Stimulated activated CD4-positive, alpha-beta T cell treated with anti-CD3 and anti-CD28 coated beads, Interleukin-15, amount 100 ng/mL, for 48 hours (primary cell): ENCODE results near the gene OST4.

Experiments used
- DNase-seq, 2 donors: peaks; one replicate each; pipeline ENCODE4 v3.0.0-alpha.2; 2020; ENCODE audit warnings: low read depth in 2 of 2

OST4 gene

DNA sequence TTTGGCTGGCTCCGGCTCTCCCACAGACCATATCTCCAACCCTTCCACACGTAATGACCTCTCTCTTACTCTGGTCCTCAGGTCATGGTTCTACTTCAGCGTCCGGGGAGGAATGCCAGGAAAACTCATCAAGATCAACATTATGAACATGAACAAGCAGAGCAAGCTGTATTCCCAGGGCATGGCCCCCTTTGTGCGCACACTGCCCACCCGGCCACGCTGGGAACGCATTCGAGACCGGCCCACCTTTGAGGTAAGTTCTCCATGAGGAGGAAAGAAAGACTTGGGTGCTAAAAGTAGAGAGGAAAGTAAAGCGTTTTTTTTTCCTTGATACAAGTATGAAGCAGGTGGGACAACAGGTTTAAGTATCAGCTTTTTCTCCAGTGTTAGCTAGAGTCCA is 18.1 kb downstream of the OST4 start:
- no peak for DNase-seq

- no peak for DNase-seq
Measured at GRCh38 chr2:27051902-27052645, 19.4 kb downstream of the OST4 start.

DNA sequence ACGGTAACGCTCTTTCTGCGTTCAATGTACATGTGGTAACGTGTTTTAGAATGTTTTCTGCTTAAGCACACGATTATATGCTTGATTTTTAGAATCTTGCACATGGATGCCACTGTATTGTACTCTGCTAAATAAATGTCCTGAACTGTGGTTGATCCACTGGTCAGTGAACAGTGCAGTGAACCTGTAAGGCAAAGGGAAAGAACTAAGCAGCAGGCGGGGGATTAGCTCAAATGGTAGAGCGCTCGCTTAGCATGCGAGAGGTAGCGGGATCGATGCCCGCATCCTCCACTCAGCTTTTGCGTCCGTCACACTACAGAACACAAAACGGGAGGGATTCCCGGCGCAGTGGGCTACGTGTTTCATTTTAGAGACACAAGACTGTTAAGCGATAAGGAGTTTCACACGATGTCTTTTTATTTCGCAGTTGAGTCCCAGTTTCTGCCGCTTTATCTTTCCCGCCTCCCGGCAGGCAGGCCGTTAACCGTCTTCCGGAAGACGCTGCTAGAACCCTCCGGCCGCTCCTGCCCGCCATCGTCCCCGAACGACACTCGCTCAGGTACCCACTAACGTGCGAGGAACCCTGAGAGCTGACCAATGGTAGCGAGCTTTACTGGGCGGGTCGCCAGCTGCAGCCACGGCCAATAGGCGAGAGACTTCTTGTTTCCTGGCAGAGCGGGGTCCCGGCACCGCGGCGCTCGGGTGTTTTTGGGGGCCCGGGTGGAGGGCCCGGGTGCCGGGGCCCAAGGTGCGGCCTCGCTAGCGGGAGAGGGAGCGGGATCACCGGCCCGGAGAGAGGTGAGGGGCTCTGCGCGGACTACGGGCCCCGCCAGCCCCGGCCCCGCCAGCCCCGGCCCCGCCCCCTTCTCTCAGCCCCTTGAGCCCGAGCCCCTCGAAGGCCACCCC is 20.2 kb downstream of the OST4 start, which contains the start of gene AGBL5:
TSS of gene AGBL5 (plus strand) at position 673 of the 906 bp plus-strand sequence. CDS start 1,291 bp downstream, outside the sequence.
- DNase-seq = peak; percentile 93

DNA sequence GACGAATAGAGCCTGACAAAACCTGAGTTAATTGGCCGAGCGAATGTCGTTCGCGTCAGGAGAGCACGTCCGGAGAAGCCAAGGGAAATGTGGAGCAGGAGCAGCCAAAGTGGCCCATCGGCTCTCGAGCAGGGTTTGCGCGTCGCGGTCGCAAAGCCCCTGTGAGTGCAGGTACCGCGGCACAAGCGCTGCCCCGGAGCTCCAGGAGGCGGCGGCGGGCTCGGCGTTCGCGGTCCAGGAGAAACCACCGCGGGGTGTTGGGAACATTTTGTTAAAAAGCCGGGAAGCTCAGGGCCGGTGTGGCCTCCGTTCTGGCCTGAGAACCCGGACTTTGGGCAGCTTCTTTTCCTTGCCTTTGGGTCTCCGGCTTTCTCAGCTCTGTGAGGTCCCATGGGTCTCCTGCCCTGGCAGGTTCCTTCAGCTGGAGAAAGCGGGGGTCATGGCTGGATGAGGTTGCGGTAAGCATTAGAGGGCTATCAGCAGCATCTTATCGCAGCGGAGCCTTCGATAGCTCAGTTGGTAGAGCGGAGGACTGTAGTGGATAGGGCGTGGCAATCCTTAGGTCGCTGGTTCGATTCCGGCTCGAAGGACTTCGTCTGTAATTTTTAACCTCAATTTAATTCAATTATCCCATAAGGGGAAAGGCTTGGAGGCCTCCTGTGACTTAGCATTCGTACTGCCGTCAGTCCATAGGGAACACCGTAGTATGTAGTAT is 21.0 kb downstream of the OST4 start:
- DNase-seq = peak; percentile 82 to 84

DNA sequence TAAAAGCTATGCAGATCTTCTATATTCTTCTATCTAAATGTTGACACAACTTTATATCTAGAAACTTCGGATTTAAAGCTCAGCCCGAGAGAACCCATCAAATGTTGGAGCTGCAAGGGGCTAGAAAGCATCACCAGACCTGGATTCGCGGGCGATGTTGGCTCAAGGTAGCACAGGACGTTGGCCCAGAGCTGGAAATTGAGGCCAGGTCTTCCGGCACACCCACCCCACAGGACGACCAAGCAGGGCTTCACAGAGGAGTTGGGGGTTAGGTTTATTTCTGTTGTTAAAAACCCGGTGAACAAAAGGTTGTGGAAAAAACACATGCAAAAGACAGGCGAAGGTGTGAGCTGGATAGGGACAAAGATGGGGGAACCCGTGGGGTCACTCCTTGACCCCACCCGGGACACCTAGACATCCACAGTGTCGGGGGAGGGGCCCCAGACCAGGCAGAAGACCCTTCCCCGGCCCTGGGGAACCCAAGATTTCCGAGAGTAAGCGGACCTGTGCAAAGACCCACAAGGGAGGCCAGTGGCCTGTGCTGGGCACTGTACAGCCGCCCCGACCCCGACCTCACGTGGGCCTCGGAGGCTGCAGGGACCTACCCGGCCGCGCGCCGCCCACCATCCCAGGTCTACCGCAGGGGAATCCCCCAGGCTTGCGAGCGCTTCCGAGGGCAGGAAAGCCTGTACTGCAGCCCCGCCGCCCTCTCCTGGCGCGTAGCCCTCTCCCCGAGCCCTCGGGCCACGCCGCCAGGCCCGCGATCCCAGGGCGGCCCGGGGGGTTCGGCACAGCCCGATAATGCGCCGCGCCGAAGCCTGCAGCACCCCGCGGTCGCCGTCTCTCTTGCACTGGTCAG is 21.8 kb downstream of the OST4 start:
- DNase-seq = peak; percentile 51 to 57

GRCh38 chr2:27042985-27043634 is 28.3 kb downstream of the OST4 start:
- no peak for DNase-seq

DNA sequence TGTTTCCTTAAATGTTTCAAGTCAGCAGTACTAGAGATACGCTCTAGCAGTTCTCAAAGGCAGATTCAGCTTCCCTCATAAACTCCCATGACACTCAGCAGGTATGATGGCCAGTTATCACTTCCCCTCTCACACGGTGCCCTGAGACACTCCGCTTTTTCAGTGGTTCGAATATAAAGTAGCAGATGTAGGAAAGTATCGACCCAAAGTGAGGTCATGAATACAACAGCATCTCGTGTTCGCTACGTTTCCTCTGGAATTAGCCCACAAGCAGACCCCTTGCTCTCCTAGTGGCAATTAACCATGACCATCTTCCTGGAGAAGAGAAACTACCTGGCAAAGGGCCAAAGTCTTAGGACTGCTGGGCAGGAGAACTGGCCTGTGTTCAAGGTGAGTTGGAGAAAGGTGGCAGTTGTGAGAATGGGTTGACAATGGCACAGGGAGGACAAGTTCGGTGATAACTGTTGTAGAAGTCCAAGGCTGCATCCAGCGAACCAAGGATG is 29.2 kb downstream of the OST4 start:
- no peak for DNase-seq

GRCh38 chr2:27041752-27042151 is 29.7 kb downstream of the OST4 start:
- no peak for DNase-seq

DNA sequence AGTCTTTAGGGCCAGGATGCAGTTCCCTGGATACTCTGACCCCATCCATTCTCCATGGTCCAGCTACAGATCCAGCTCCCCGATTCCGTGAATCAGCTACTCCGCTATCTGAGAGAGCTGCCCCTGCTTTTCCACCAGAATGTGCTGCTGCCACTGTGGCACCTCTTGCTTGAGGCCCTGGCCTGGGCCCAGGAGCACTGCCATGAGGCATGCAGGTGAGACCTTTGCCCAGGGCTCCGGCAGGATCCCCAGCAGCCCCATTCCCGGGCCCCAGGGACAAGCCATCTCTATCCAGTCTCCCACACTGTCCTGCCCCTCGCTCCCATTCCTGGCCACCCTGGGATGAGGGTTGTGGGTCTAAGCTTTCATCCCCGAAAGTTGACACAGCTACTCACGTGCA is 31.2 kb downstream of the OST4 start:
- no peak for DNase-seq

GRCh38 chr2:27039871-27040270 is 31.6 kb downstream of the OST4 start:
- DNase-seq = no peak

- no peak for DNase-seq
Measured at GRCh38 chr2:27039426-27039825, 32.0 kb downstream of the OST4 start.

DNA sequence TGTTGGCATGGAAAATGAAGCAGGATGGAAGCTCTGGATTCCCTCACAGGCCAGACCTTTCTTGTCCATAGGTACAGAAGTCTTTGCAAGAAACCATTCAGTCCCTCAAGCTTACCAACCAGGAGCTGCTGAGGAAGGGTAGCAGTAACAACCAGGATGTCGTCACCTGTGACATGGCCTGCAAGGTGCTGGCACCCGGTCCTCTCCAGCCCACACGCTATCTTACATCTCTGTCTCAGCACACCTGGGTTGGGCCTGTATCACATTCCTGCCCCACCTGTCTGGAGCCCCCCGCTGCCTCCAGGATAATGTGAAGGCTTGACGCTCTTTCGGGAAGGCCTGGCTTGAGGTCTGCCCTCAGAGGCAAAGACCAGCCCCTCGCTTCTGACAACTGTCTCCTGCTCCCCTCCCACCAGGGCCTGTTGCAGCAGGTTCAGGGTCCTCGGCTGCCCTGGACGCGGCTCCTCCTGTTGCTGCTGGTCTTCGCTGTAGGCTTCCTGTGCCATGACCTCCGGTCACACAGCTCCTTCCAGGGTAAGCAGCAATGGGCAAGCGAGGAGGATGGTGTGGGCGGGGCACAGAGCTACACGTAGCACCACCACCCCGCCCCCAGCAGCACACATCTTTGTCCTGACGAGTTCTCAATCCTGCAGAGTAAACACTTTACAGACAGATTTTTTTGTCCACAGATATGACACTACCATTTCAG is 32.7 kb downstream of the OST4 start:
- no peak for DNase-seq

DNA sequence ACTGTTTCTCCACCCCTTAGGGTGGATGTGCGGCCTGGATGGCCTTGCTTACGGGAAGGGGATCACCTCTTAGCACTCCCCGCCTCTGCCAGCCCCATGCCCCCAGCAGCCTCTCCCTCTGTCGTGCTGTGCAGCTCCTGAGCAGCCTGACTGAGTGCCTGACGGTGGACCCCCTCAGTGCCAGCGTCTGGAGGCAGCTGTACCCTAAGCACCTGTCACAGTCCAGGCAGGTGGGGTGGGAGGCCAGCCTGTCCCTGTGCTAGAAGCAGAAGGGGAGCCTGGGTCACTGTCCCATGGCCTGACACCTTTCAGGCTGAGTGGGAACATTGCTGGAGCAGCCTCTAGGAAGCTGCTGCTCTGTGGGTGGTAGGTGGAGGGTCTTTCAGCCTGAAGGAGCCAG is 33.4 kb downstream of the OST4 start:
- DNase-seq = no peak

DNA sequence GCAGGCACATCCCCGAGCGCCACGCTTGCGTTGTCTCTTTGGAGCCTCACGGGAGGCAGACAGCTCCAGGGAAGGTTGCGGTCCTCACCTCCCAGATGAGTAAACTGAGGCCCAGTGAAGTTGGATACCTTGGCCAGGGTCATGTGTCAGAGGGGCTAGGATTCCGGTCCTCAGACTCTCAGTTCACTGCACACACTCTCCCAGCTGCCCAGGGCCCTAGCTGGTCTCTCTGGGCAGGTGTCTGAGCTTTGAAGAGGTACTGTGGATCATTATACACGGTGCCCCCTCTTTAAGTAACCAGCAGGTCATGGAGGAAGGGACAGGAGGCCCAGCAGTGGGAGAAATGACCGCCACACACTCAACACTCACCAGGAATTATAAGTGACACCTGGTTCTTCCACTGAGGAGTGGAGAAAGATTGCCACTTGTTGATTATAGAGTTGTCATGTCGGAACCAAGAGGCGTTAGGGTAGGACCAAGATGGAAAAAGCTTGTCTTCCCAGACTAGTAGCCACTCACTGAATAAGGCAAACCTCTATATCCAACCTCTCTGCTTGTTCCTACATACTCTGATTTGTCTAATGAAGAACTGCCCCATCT is 38.1 kb downstream of the OST4 start:
- DNase-seq = no peak

GRCh38 chr2:27032495-27033252 is 38.8 kb downstream of the OST4 start, which contains the start of gene TMEM214:
TSS of gene TMEM214 (plus strand) at chr2:27032965. CDS start at chr2:27033016, 51 bp downstream.
- peak; percentile 69 to 76 for DNase-seq

DNA sequence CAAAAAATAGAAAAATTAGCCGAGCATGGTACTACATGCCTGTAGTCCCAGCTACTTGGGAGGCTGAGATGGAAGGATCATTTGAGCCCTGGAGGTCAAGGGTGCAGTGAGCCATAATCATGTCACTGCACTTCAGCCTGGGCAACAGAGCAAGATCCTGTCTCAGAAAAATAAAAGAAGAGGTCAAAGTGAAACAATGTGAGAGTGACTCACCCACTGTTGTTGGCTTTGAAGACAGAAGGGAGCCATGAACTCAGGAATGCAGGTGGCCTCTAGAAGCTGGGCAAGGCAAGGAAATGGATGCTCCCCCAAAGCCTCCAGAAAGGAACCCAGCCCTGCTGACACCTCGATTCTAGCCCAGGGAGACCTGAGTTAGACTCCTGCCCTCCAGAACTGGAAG is 42.4 kb downstream of the OST4 start:
- DNase-seq = no peak

DNA sequence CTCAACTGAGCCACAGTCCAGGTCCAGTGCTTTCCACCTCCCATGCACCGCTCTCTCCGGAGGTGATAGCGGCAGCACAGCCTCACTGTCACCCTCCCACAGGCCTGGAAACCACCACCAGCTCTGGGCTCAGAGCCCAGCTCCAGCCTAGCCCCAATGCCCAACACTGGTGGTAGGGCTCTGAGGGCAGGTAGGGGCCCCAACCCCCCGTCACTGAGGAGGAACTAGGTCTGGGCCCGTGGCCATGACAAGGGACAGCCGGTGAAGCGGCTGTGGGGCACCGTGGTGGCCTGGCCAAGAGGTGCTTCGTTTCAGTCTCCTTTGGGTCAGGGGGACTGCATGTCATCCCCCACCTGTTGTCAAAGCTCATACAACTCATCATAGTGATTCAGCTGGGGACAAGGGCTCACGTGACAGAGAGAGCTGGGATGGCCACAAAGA is 44.2 kb downstream of the OST4 start:
- no peak for DNase-seq
